Mammary epithelial cell (primary cell): ENCODE measurements around the gene CCR3.

Source experiments
- CTCF ChIP-seq, 2 donors: IDR thresholded peaks in 1 of 2; conservative IDR thresholded peaks in 1 of 2; 2 replicates each; pipeline ENCODE4 v1.5.1; 2011 to 2012; ENCODE audit warnings: inconsistent platforms in 2 of 2, low read length in 2 of 2, mild to moderate bottlenecking in 2 of 2, control low read depth in 1 of 2, low read depth in 1 of 2; ENCODE audit not compliant: insufficient read depth in 1 of 2; ENCODE audit errors: extremely low read depth in 1 of 2
- EZH2 ChIP-seq: IDR thresholded peaks from 2 replicates; pipeline ENCODE4 v1.6.1; 2012; ENCODE audit warnings: low read length, inconsistent platforms, borderline replicate concordance

- TF ChIP-seq EZH2 (no peak), CTCF (conservative IDR thresholded peaks at IDR 0.05 in 1 of 2, IDR thresholded peaks at IDR 0.05 in 1 of 2; ENCODE audit: extremely low read depth in 1 of 2, insufficient read depth in 1 of 2, low read depth in 1 of 2, low read length in 2 of 2) (no peak)
Observed at GRCh38 chr3:46200211-46200610, 42.0 kb upstream of the CCR3 start.
